Activated CD4-positive, CD25-positive, alpha-beta regulatory T cell treated with anti-CD3 and anti-CD28 coated beads, Interleukin-2, amount 50 U/mL, for 72 hours (primary cell): Measurements from ENCODE around the gene SHROOM3.

Experiments used
- DNase-seq: peaks from one replicate; pipeline ENCODE4 v3.0.0; 2021

The SHROOM3 gene

DNA sequence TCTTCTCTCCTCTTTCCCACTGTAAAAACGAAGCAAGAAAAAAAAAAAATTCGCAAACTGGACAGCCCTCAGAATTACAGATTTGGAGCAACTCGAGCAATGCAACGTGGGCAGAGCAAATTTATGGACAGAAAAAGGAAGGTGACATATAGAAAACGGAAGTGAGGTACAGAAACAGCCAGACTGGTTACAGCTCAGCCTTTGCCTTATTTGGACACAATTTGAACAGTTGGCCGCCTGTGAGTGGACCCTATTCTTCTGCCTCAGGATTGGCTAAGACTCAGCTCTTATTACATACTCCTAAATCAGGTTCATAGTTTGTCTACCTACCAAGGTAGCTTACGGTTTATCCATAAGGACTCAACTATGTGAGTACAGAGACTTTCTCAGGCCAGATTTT lies 364.1 kb downstream of the SHROOM3 start:
- no peak for DNase-seq

- DNase-seq, result no peak
Measured at GRCh38 chr4:76799718-76800117, 364.7 kb downstream of the SHROOM3 start.

GRCh38 chr4:76800902-76801301 lies 365.9 kb downstream of the SHROOM3 start:
- no peak for DNase-seq

GRCh38 chr4:76801621-76802235 lies 366.7 kb downstream of the SHROOM3 start:
- no peak for DNase-seq

DNA sequence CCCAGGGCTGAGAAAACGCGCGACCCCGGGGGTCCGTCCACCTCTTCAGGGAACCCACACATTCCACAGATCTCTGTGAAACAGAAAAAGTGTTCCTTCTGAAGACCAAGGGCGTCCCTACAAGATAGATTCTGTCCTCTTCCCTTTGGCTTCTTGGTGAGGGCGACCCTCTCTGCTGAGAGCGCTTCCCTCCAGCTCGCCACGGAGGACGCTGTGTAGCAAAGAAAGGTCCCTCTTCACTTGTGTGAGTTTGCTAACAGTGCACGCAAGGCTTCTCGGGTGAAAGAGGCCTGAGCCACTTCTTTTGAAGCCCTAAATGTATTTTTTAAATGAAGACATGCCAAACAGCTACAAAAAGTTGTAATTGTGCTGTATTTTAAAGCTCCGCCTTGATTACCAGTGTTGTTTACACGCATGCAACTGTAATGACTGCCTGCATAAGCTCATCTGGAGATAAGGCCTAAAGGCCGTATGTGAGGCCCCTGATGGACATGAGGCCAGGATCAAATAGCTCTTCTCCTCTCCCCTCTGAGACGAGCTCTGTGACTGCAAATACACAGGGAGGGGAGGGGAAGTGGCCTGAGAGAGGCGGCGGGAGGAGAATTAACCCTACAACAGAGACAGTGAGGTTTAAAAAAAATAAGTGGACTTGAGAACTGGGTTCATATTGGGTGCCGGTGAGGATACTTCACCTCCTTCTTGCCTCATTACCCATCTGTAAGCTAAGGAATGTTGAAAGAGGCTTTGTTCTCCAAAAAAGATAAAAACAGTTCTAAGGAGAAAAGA lies 367.4 kb downstream of the SHROOM3 start:
- DNase-seq, result no peak

DNA sequence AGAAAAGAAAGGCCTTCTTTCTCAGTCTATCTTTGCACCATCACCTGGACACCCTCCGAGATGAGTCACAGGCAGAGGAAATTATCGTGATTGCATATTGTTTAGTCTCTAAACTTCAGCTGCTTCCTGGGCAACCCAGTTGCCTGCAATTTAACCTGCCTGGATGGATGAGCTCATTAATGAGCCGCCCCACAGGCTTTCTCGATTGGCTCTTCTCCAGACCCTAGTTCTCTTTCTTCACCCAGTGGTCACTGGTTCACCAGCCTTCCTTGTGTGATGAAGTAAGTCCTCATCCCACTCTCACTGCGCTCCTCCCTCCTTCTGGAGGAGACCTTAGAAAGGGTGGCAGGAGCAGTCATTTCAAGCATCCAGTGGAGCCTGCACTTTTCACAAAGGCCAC lies 368.5 kb downstream of the SHROOM3 start:
- no peak for DNase-seq

DNA sequence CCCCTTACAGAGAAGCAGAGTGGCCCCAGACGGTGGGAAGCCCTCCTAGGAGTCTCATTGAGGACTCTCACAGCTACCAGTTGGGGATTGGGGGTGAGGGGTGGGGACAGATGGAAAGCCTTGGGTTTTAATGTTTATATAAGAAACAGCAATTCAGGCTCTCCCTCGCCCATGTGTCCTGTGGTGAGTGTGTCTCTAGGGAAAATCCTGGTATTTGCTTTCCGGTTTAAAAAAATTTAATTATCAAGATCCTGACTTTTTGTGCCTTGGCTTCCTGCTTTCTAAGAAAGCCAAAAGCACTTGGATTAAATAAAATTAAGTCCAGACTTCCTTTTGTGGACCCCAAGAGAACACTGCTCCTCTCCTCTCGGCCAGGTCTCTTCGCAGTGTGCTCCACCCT lies 369.1 kb downstream of the SHROOM3 start:
- no peak for DNase-seq

DNA sequence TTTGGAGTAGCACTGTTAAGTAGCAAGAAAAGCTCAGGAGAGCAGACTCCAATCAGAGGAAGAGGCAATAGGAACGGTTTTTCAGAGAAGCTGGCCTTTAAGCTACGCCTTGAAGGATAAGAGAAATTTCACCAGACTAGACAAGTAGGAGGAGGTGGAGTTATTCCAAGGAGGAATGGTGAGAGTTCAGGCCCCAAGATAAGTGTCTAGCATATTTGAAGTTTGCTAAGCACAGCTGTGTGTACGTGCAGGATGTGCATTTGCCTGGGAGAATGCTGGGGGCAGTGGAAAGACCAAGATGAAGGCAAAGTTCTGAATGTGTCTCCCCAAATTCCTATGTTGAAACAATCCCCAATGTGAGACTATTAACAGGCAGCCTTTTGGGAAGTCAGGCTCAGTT lies 371.3 kb downstream of the SHROOM3 start:
- DNase-seq, result no peak

- no peak for DNase-seq
Measured at GRCh38 chr4:76806757-76807156, 371.7 kb downstream of the SHROOM3 start.

DNA sequence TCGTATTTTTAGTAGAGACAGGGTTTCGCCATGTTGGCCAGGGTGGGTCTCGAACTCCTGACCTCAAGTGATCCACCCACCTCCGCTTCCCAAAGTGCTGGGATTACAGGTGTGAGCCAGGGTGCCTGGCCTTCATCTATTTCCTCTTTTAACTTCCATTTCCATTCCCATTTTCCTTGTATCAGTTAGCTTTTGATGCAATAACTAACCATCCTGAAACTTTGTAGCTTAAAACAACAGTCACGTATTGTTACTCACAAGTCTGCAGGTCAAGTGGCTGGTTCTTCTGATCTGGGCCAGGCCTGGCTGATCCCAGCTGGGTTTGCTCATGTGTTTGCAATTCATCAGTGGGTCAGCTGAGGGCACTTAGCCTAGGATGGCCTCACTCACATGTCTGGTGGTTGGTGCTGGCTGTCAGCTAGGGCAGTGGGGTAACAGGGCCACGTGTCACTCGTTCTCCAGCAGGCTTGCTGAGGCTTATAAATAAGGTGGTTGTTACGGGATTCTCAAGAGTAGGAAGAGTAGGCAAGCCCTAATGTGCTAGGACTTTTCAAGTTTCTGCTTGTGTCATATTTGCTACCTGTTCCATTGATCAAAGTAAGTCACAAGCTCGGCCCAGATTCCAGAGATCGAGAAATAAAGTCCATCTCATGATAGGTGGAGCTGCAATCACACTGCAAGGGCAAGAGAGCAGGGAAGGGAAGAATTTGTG lies 374.7 kb downstream of the SHROOM3 start:
- DNase-seq, result no peak

GRCh38 chr4:76811604-76812412 lies 376.8 kb downstream of the SHROOM3 start:
- DNase-seq, result no peak

DNA sequence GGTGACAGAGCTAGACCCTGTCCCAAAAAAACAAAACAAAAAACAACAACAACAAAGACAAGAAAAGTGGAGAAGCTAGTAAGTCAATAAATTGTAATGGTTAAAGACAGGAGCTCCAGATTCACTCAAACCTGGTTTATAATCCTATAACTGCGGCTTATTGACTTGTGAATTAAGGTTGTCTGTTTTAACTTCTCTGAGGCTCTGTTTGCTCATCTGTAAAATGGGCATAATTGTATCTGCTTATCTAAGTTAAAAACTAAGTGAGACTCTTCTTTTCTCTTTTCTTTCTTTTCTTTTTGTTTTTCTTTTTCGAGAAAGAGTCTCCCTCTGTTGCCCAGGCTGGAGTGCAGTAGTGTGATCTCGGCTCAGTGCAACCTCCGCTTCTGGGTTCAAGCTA lies 378.0 kb downstream of the SHROOM3 start:
- DNase-seq, result no peak

- DNase-seq, result no peak
Measured at GRCh38 chr4:76821641-76822040, 386.6 kb downstream of the SHROOM3 start.

GRCh38 chr4:76822303-76822702 lies 387.3 kb downstream of the SHROOM3 start:
- no peak for DNase-seq

- DNase-seq, result no peak
Measured at GRCh38 chr4:76823495-76823894, 388.5 kb downstream of the SHROOM3 start.

- no peak for DNase-seq
Measured at GRCh38 chr4:76830612-76830963, 395.6 kb downstream of the SHROOM3 start.

- DNase-seq, result no peak
Measured at GRCh38 chr4:76830964-76831703, 396.1 kb downstream of the SHROOM3 start.

DNA sequence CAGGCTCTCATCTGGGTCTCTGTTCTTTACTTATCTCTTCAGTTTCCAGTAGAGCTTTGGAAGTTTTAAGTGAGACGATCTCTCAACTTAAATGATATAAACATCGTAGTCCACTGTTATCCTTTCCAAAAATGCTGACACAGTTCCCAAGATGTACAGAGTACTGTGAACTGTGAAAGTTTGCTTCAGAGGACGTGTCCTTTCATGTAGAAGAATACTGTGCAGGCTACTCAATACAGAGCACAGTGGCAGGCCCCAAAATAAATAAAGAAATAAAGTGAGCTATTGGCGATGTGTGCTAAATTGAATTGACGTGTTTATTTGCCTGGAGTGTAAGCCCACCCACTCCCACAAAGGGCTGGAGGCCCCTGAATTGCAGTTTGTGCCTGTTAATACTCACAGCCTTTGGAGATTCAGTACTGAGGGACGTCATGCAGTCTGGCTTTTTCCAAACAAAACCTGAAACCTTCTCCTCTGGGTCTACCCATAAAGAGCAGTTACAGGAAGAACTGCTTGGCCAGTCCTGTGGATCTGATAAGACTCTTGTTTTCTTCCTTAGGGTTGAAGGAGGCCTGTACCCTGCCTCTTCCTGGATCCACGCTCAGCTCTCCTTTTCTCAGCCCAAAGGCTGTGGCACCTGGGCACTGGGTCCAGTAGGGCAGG lies 396.8 kb downstream of the SHROOM3 start:
- DNase-seq, result no peak
